Airway epithelial cell (primary cell): Measurements from ENCODE around the gene SUCLG1. TPM values are rescaled to one million over a fixed set of nuclear protein-coding genes. Genes with fewer than 3 reads are reported as not detected.

Experiments
- total RNA-seq: library from RNA; depleted of rRNA; stranded (reverse); fragments of >200 nt; gene quantifications from 2 replicates; pipeline ENCODE4 v1.2.3, GENCODE V29; 2015

Gene SUCLG1
- total RNA-seq, result 51.5 and 78.9 TPM in 2 replicates

GRCh38 chr2:84459018-84459943, at the start of gene SUCLG1:
Gene SUCLG1, minus strand, starts transcription at chr2:84459280. Its CDS starts 11 bp downstream, at chr2:84459269.

Other genes with a start within 250 kb of the SUCLG1 start
- 0.05 and 0.63 TPM in 2 replicates for gene DNAH6, start 57.2 kb upstream of the SUCLG1 start, total RNA-seq